H1 (cell line): ENCODE measurements around the gene TEK. TPM values are rescaled to one million over a fixed set of nuclear protein-coding genes. Genes with fewer than 3 reads are reported as not detected.

Source experiments
- CTCF ChIA-PET: fragments of 300-600 bp; sonication (Branson Sonifier 250); formaldehyde crosslinking; loops from one replicate; lab custom pipeline; 2021; ENCODE audit not compliant: partially characterized antibody; lab: Charles Lee
- POLR2A ChIA-PET: fragments of 300-600 bp; sonication (Branson Sonifier 250); formaldehyde crosslinking; loops from one replicate; lab custom pipeline; 2021; ENCODE audit warnings: inconsistent platforms; ENCODE audit not compliant: partially characterized antibody; lab: Charles Lee
- DNase-seq, 2 experiments: peaks; one replicate each; pipeline versions ENCODE4 v3.0.0 to v3.0.0-alpha.2; 2010 to 2022; ENCODE audit warnings: low spot score in 2 of 2, low read depth in 1 of 2, mixed read lengths in 1 of 2
- FAIRE-seq: peaks from 2 replicates; lab custom pipeline; 2011; peaks lifted over from hg19 to GRCh38; lab: Jason Lieb, UNC
- H2AFZ ChIP-seq: 2 replicates; pipeline ENCODE4 v1.8.1; 2012; ENCODE audit warnings: low read length, inconsistent platforms
- H2AK5ac ChIP-seq: 2 replicates; pipeline ENCODE4 v1.6.1; 2013; ENCODE audit warnings: low read depth, low read length
- H2BK120ac ChIP-seq: replicated peaks from 2 replicates; pipeline ENCODE3; 2013; ENCODE audit warnings: low read depth, low read length, inconsistent platforms
- H2BK12ac ChIP-seq: 2 replicates; pipeline ENCODE4 v1.6.1; 2013; ENCODE audit warnings: low read depth, low read length
- H2BK15ac ChIP-seq: 2 replicates; pipeline ENCODE4 v1.6.1; 2013; ENCODE audit warnings: low read length
- H2BK20ac ChIP-seq: 2 replicates; pipeline ENCODE4 v1.6.1; 2013; ENCODE audit warnings: low read length
- H2BK5ac ChIP-seq: 2 replicates; pipeline ENCODE4 v1.6.1; 2013; ENCODE audit warnings: low read depth, low read length
- H3K14ac ChIP-seq: 2 replicates; pipeline ENCODE4 v1.6.1; 2013; ENCODE audit warnings: inconsistent platforms; ENCODE audit not compliant: insufficient read length
- H3K18ac ChIP-seq: 2 replicates; pipeline ENCODE4 v1.6.1; 2013; ENCODE audit warnings: low read length; ENCODE audit errors: extremely low read depth
- H3K23ac ChIP-seq: 2 replicates; pipeline ENCODE4 v1.6.1; 2013; ENCODE audit warnings: inconsistent platforms; ENCODE audit not compliant: insufficient read length
- H3K23me2 ChIP-seq: 2 replicates; pipeline ENCODE4 v1.6.1; 2013; ENCODE audit warnings: low read depth, low read length
- H3K27ac ChIP-seq: 2 replicates; pipeline ENCODE4 v1.6.1; 2011; ENCODE audit warnings: low read depth, low read length, inconsistent platforms
- H3K27me3 ChIP-seq, 4 experiments: replicated peaks in 1 of 4; 1 replicate in 1 of 4; 2 replicates in 3 of 4; pipeline versions ENCODE4 v1.6.1 to v1.8.1; 2011 to 2013; ENCODE audit warnings: low read length in 3 of 4, mild to moderate bottlenecking in 3 of 4, inconsistent platforms in 2 of 4, mixed read lengths in 2 of 4, moderate library complexity in 1 of 4; ENCODE audit not compliant: control insufficient read depth in 3 of 4, insufficient read depth in 3 of 4; ENCODE audit errors: extremely low read depth in 1 of 4
- H3K36me3 ChIP-seq, 4 experiments: 2 replicates each; pipeline versions ENCODE4 v1.6.1 to v1.8.1; 2011 to 2013; ENCODE audit warnings: mild to moderate bottlenecking in 4 of 4, low read length in 3 of 4, moderate library complexity in 2 of 4, control low read depth in 1 of 4, inconsistent platforms in 1 of 4; ENCODE audit not compliant: insufficient read depth in 4 of 4, control insufficient read depth in 2 of 4
- H3K4ac ChIP-seq: replicated peaks from 2 replicates; pipeline ENCODE3; 2013; ENCODE audit warnings: low read length, low read depth, mixed read lengths, inconsistent platforms; ENCODE audit not compliant: insufficient read length
- H3K4me1 ChIP-seq, 4 experiments: replicated peaks in 1 of 4; 1 replicate in 1 of 4; 2 replicates in 3 of 4; pipeline versions ENCODE4 v1.6.1 to v1.8.1; 2011 to 2013; ENCODE audit warnings: low read length in 3 of 4, inconsistent platforms in 2 of 4, mixed read lengths in 1 of 4; ENCODE audit not compliant: insufficient read depth in 4 of 4, control insufficient read depth in 3 of 4
- H3K4me2 ChIP-seq, 2 experiments: 2 replicates each; pipeline versions ENCODE4 v1.6.1 to v1.8.1; 2011 to 2013; ENCODE audit warnings: low read depth in 2 of 2, low read length in 2 of 2, control low read depth in 1 of 2, inconsistent platforms in 1 of 2, mild to moderate bottlenecking in 1 of 2; ENCODE audit not compliant: insufficient read depth in 1 of 2
- H3K4me3 ChIP-seq, 4 experiments: fragments of 200-600, 300-600 bp in 1 of 4; sonication (generic), shearing (Covaris generic), sonication (Bioruptor Twin) in 1 of 4; 2 replicates each; pipeline versions ENCODE4 v1.5.1 to v1.8.1; 2011 to 2016; ENCODE audit warnings: low read length in 4 of 4, low read depth in 3 of 4, control low read depth in 2 of 4, inconsistent platforms in 2 of 4, mild to moderate bottlenecking in 2 of 4, mixed read lengths in 1 of 4, moderate library complexity in 1 of 4; ENCODE audit not compliant: insufficient read depth in 2 of 4; ENCODE audit errors: extremely low read depth in 1 of 4
- H3K56ac ChIP-seq: replicated peaks from 2 replicates; pipeline ENCODE3; 2013; ENCODE audit warnings: low read depth, mild to moderate bottlenecking, mixed read lengths, low read length, inconsistent platforms; ENCODE audit not compliant: insufficient read length
- H3K79me1 ChIP-seq: 2 replicates; pipeline ENCODE4 v1.6.1; 2013; ENCODE audit warnings: low read depth, low read length, control low read depth
- H3K79me2 ChIP-seq, 2 experiments: 2 replicates each; pipeline versions ENCODE4 v1.6.1 to v1.8.1; 2012 to 2013; ENCODE audit warnings: low read length in 2 of 2, mild to moderate bottlenecking in 2 of 2, inconsistent platforms in 1 of 2; ENCODE audit not compliant: insufficient read depth in 2 of 2, control insufficient read depth in 1 of 2
- H3K9ac ChIP-seq, 4 experiments: replicated peaks in 1 of 4; 1 replicate in 1 of 4; 2 replicates in 3 of 4; pipeline versions ENCODE4 v1.6.1 to v1.8.1; 2011 to 2013; ENCODE audit warnings: low read depth in 3 of 4, low read length in 3 of 4, control low read depth in 2 of 4, mild to moderate bottlenecking in 2 of 4, moderate library complexity in 2 of 4, inconsistent platforms in 1 of 4; ENCODE audit errors: extremely low read depth in 1 of 4
- H3K9me3 ChIP-seq, 2 experiments: 2 replicates each; pipeline versions ENCODE4 v1.6.1 to v1.8.1; 2012 to 2013; ENCODE audit warnings: mild to moderate bottlenecking in 2 of 2, moderate library complexity in 2 of 2, control low read depth in 1 of 2, inconsistent platforms in 1 of 2, low read depth in 1 of 2, low read length in 1 of 2, mixed read lengths in 1 of 2; ENCODE audit not compliant: insufficient read depth in 2 of 2
- H4K20me1 ChIP-seq, 2 experiments: replicated peaks in 1 of 2; 2 replicates each; pipeline versions ENCODE3 to v1.8.1; 2011 to 2013; ENCODE audit warnings: inconsistent platforms in 2 of 2, low read length in 2 of 2, mild to moderate bottlenecking in 1 of 2; ENCODE audit not compliant: insufficient read depth in 2 of 2, control insufficient read depth in 1 of 2
- H4K5ac ChIP-seq: 2 replicates; pipeline ENCODE4 v1.6.1; 2013; ENCODE audit warnings: low read length, low read depth, mixed read lengths, inconsistent platforms; ENCODE audit not compliant: insufficient read length
- H4K8ac ChIP-seq: 2 replicates; pipeline ENCODE4 v1.8.0; 2013; ENCODE audit warnings: mild to moderate bottlenecking, moderate library complexity, low read length, inconsistent platforms; ENCODE audit not compliant: insufficient read depth; ENCODE audit errors: extremely low read depth
- H4K91ac ChIP-seq: replicated peaks from 2 replicates; pipeline ENCODE3; 2013; ENCODE audit warnings: low read length, mixed read lengths, inconsistent platforms; ENCODE audit not compliant: insufficient read length
- CHD1 ChIP-seq: IDR thresholded peaks from 2 replicates; pipeline ENCODE4 v1.6.1; 2012; ENCODE audit warnings: low read depth, low read length, improper control_type of control experiment
- CTCF ChIP-seq, 3 experiments: IDR thresholded peaks; 1 replicate in 2 of 3; 2 replicates in 1 of 3; pipeline versions ENCODE4 v1.5.1 to v1.6.1; 2011; ENCODE audit warnings: low read length in 3 of 3, mild to moderate bottlenecking in 3 of 3, inconsistent platforms in 2 of 3, low read depth in 1 of 3, moderate library complexity in 1 of 3; ENCODE audit not compliant: insufficient read depth in 1 of 3; ENCODE audit errors: control extremely low read depth in 1 of 3
- NANOG ChIP-seq: IDR thresholded peaks from 2 replicates; pipeline ENCODE4 v1.6.1; 2011; ENCODE audit warnings: low read length, low read depth, mild to moderate bottlenecking, inconsistent platforms; ENCODE audit not compliant: insufficient read depth, poor library complexity, severe bottlenecking
- TEAD4 ChIP-seq: IDR thresholded peaks from 2 replicates; pipeline ENCODE4 v1.6.1; 2012; ENCODE audit warnings: low read depth, low read length, inconsistent platforms, mixed read lengths
- WGBS, 2 experiments: shearing (Covaris generic) in 1 of 2; methylation state at CpG; one replicate each; pipeline versions ENCODE4 v1.1.6 to v1.1.7; 2013 to 2015; ENCODE audit warnings: low lambda C conversion rate in 2 of 2, mixed read lengths in 2 of 2, inconsistent platforms in 1 of 2, low coverage in 1 of 2, missing lambda C conversion rate in 1 of 2; ENCODE audit not compliant: insufficient replicate concordance in 2 of 2, insufficient coverage in 1 of 2, insufficient read length in 1 of 2; ENCODE audit errors: extremely low coverage in 1 of 2, missing lambda C conversion rate in 1 of 2; 5-methylcytosine and 5-hydroxymethylcytosine counted together
- polyA plus RNA-seq, 7 experiments: library from polyadenylated mRNA; depleted of rRNA in 3 of 7; stranded (reverse) in 5 of 7; unstranded in 2 of 7; fragments of >200 nt in 5 of 7; fragments of 200-250 nt in 2 of 7; gene quantifications; 1 replicate in 5 of 7; 2 replicates in 1 of 7; 4 replicates in 1 of 7; pipeline versions ENCODE4 v1.2.1 to v1.2.3, GENCODE V29; 2011 to 2013; ENCODE audit warnings: missing spikeins in 2 of 7, mixed read lengths in 2 of 7
- total RNA-seq: library from RNA; stranded (reverse); fragmentation: NEBNext Ultra II Directional; extraction: Animal tissue kit (Norgen Biotek cat#: 25700); gene quantifications from 2 replicates; pipeline ENCODE4 v1.2.1, GENCODE V29; 2021

Gene TEK
- total and polyA plus RNA-seq, 2 of the 8 experiments (the other 6 are each of a cell fraction or from before 2014, with no cell fraction given): 11.0 to 35.8 TPM

DNA sequence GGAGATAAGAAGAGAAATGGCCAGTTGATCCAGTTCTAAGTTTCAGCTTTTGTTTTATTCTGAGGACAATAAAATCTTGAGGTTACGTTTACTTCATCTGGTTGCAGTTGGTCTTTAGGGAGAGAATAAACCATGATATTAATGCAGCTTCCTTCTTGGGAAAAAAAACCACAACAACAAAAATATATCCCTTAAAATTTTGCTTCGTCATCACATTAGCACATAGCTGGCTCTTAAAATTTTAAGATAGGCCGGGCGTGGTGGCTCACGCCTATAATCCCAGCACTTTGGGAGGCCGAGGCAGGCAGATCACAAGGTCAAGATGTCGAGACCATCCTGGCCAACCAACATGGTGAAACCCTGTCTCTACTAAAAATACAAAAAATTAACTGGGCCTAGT, 101.6 kb downstream of the TEK start:
- Histone ChIP-seq H3K9me3 (no peaks in the 10 kb centered on the region), H3K23me2 (no peaks in the 10 kb centered on the region), H2BK120ac (no peak overlapping the region), H3K9ac (no peak overlapping the region), H3K4me1 (no peaks in the 10 kb centered on the region), H4K5ac (no peak overlapping the region), H4K8ac (no peak overlapping the region), H2BK5ac (no peak overlapping the region), H2BK12ac (no peak overlapping the region), H3K23ac (no peak overlapping the region), H2BK15ac (no peak overlapping the region), H3K79me1 (no peaks in the 10 kb centered on the region), H3K36me3 (peaks cover 0 to 12% (median 6%) of the 10 kb centered on the region in 4 experiments; a peak in 5 of 8 replicates), H3K4me2 (no peak overlapping the region), H3K18ac (no peak overlapping the region), H3K4ac (no peak overlapping the region), H3K79me2 (no peaks in the 10 kb centered on the region), H3K4me3 (no peak overlapping the region), H4K91ac (no peak overlapping the region), H4K20me1 (no peaks in the 10 kb centered on the region), H2AK5ac (no peak overlapping the region), H3K56ac (no peak overlapping the region), H3K27me3 (no peaks in the 10 kb centered on the region), H3K27ac (no peak overlapping the region), H3K14ac (no peak overlapping the region), H2BK20ac (no peak overlapping the region), H2AFZ (no peak overlapping the region)
- TF ChIP-seq CHD1 (no peak), TEAD4 (no peak), CTCF (IDR thresholded peaks at IDR 0.05; ENCODE audit: control extremely low read depth in 1 of 3, insufficient read depth in 1 of 3, low read depth in 1 of 3, low read length in 3 of 3) (no peak), NANOG (no peak)
- ChIA-PET CTCF (interaction anchor here (0.6 kb wide), 1 partner anchor 36 kb away, joined by 3 read pairs; no protein-coding TSS in a partner anchor), POLR2A (no interaction called here)
- FAIRE-seq: no peak
- DNase-seq: no peak
- WGBS, 2 experiments: 93% methylated on average over 7 of the region's 7 CpGs; no CpG with 5 or more reads in 1 of the 2 experiments
